NCI-H82 treated with DMSO at 0.1 percent for 48 hours (cell line): Measurements from ENCODE around the gene PROX1.

ENCODE experiments used
- DNase-seq: peaks from one replicate; lab custom pipeline; 2025; ENCODE audit not compliant: unreplicated experiment; lab: John Stamatoyannopoulos, UW

Gene PROX1

GRCh38 chr1:213997038-213997771 is 9.4 kb downstream of the PROX1 start:
- DNase-seq = no peak

GRCh38 chr1:213997772-213998107 is 10.0 kb downstream of the PROX1 start:
- no peak for DNase-seq

- no peak for DNase-seq
These were observed 11.0 kb downstream of the PROX1 start for GRCh38 chr1:213998785-213999184.

DNA sequence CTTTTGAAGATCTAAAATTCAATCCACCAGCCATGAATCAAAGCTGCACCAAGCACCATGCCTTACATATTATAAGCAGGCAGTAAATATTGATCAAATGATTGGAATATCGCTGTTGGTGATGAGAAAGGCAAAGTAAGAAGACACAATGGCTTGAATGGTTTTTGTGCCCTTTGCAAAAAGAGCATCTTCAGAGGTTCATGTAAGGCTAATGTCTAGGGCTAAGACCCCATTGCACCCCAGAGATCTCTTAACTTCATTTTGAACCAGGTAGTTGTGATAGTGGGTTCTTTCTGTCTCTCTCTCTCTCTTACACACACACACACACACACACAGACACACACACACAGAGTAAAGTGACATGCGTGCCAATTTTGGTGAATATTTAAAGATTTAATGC is 12.0 kb downstream of the PROX1 start:
- DNase-seq = no peak

DNA sequence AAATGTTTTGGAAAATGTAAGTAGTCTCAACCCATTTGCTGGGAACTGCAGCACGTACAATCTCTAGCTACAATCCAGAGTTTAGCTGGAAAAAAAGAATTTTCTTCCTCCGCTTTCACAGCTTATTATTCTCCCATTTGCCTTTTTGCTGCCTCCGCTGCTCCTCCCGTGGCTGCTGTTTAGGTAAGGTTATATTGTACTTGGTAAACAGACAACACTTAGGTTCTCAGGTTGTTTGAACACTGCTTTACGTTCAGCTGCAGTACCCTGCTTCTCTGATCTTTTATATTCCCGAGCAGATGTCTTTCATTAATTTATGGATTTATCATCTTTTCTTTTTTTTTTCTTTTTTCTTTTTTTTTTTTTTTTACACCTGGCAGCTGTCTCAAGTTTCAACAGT is 14.3 kb downstream of the PROX1 start:
- no peak for DNase-seq

- peak; percentile 75 for DNase-seq
These were observed 14.7 kb downstream of the PROX1 start for GRCh38 chr1:214002472-214002871.

GRCh38 chr1:214003233-214003632 is 15.5 kb downstream of the PROX1 start:
- peak; percentile 99 for DNase-seq

GRCh38 chr1:214004014-214004413 is 16.2 kb downstream of the PROX1 start:
- DNase-seq = peak; percentile 95

DNA sequence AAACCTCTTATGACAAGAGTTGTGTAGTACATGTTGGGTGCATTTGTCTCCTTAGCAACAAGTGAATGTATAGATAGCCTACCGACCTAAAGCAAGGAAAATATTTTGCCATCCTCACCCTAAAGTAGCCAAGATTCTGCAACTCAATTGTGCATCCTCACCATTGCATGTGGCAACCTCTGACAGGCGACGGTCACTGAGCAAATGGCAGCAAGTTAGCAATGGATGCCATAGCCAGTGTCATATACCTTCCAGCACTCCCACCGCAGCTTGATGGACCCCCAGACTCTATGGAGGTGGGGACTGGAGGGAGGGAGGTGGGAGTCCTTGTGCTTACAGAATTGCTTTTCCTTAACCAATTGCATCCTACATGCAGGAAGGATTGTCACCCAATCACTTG is 17.0 kb downstream of the PROX1 start:
- DNase-seq = no peak

DNA sequence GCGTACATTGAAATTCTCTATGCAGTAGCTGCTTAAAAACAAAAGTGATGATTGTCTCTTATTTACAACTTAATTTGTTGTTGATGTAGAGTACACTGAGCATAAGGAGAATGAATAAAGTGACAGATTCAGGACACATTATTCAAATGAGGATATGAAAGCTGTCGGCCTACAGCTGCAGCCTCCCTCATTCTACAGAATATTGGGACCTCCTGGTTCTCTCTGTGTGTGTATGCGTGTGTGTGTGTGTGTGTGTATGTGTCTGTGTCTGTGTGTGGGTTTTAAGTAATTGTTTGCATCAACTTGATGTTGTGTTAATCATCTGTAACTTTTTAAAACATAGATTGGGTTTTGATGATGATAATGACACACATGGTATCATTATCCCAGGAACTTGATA is 17.9 kb downstream of the PROX1 start:
- no peak for DNase-seq

DNA sequence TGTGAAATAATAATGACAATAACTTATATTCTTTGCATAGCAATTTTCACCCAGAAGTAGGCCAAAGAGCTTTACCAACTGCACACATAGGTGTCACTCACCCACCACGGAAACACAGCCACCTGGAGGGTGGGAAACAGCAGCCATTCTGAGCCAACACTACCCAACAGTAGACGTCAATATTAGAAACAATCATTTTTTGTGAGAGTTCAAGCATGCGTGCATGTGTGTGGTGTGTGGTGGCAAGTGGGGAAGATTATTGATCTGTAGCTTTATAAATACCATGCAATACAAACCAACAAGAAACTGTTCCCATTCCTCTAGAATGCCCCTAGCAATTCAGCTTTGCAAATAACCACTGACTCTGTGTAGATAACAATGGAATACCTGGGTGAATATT is 19.1 kb downstream of the PROX1 start:
- DNase-seq = no peak

DNA sequence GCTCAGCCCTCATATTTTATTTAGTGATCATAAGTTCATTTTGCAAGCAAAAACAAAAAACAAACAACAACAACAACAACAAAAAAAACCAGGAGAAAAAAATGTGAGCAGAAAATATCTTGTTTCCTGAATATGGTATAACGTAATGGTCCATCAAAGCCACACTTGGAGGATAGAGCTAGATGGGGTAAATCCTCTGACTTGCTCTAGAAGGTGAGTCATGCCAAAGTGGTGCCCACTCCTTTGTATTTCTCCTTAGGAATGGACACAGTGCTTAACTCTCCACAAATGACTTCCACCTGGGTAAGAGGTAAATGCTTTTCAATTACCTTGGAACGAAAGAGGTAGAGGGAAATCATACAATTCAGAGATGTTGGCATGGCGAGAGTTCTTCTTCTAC is 20.6 kb downstream of the PROX1 start:
- DNase-seq = no peak

DNA sequence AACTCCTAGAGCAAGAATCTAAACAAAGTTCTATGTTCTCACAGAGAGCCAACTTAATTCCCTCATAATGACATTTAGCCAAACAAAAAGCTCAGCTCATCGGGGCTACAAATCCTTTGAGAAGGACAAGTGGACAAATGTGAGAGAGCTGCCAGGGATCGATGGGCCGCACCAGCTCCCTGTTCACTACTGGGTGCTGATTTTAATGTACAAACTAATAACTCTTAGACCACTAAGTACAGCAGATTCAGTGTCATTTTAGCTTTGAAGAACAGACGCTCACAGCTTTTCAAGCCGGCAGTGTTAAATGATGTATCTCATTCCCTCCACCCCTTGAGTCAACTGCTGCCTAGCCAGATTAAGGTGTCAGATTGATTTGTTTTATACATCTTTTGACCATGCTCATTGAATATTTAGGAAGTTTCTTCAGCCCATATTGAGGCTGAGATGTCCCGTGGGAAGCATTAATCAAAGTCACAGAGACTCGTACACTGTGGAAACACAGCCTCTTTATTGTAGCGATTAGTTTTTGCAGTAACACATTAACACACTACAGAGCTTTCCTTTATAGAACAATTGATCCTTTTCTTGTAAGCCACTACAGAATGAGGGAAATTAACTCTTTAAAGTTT is 21.1 kb downstream of the PROX1 start:
- peak; percentile 60 for DNase-seq

DNA sequence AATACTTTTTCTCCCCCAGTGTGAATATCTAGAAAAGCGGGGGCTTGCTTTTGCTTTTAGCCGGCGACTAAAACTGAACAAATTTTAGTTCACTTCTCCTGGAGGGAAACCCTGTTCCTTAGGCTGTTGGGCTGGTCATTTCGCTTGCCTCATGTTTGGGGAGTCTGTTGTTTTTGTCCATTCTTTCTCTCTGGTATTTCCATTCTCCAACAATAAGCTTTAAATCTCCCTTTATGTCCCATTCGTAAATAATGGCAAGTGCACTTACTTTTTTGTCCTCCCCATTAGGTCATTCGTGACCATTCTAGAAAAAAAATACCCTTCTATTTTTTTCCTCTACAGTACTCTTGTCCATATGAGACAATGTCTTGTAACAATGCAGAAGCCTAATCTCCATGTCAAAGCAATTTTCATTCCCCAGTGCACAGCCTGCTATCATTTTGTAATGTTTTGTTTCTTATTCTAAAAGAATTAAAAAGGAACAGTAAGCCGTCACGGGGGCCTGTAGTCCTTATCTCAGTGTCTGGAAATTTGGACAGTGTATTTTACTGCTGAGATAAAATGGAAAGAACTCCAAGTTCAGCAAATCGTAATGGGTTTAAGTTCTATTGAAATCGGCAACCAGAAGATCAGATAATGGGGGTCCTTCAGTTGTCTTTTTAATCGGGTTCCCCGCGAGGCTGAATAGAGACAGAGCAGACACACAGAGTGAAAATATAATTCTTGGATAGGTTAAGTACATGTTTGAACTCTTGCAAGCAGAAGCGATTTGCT is 21.8 kb downstream of the PROX1 start:
- no peak for DNase-seq

- no peak for DNase-seq
These were observed 22.4 kb downstream of the PROX1 start for GRCh38 chr1:214010197-214010573.

GRCh38 chr1:214010717-214011116 is 22.9 kb downstream of the PROX1 start:
- no peak for DNase-seq

DNA sequence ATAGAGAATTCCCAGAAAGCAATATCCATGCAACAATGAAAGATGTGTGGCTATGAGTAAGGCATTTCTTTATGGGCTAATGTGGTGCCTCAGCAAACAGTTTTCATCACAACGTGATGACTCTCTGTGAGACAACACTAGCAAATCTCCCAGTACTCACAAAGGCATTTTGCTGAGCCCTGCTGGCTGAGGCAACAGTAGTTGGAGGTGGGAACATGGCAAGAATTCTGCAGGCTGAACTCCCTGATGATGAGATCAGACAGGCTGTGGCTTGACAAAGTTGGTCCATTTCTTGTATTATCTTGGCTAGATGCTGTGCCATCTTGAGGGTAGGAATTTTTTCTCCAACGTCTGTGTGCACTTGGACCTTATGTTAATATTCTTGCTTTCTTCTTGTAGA is 24.6 kb downstream of the PROX1 start:
- no peak for DNase-seq

GRCh38 chr1:214013614-214014377 is 26.0 kb downstream of the PROX1 start:
- peak; percentile 84 for DNase-seq

- no peak for DNase-seq
These were observed 27.0 kb downstream of the PROX1 start for GRCh38 chr1:214014730-214015129.

DNA sequence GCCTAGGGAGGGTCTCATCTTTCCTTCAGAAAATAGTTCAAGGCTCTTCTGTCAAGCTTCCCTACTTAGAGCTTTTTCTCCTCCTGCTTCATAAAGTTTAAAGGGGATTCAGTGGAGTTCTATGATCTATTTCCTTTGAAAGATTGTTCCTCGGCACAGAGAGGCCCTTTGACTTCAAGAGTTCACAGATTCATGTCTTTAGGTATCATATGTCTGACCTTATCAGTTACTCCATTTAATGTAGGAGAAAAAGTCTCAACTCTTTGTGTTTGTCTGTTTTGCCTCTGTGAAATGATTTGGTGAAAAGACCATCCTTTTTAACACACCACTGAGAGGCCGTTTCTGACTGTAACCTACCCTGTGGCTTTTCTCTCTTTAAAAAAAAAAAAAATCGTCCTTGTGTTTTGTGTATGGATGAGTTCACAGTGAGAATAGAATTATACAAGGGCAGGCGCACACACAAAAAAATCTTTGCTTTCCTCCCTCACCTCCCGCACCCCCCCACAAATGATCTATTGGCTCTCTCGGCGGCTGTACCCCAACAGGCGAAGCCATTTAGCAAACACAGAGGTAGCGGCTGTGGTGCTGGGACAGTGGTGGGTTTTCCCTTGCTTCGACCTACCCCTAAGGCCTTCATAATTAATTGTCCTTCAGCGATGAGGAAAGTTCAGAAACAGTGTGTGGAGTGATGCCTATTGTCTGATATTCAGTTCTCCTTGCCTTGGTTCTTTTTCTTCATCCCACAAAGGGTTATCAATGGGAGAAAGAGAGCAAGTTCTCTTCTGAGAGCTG is 29.6 kb downstream of the PROX1 start:
- no peak for DNase-seq
